Activated CD8-positive, alpha-beta memory T cell treated with anti-CD3 and anti-CD28 coated beads for 4 hours (primary cell): ENCODE measurements around the gene GEN1.
"Not testable (repeated sequence)": the region's sequence is repeated elsewhere in the genome, so short reads cannot be mapped to it uniquely, and the experiment has no call there.

Experiments
- DNase-seq, 2 donors: peaks; one replicate each; pipeline ENCODE4 v3.0.0-alpha.2; 2020; ENCODE audit warnings: low read depth in 2 of 2

Gene GEN1

GRCh38 chr2:17799301-17800120 lies 45.6 kb downstream of the GEN1 start:
- no peak for DNase-seq

GRCh38 chr2:17800219-17800618 lies 46.3 kb downstream of the GEN1 start:
- DNase-seq: no peak

- no peak for DNase-seq
These were observed 46.9 kb downstream of the GEN1 start for GRCh38 chr2:17800693-17801458.

- no peak for DNase-seq
These were observed 49.6 kb downstream of the GEN1 start for GRCh38 chr2:17803497-17803896.

- no peak for DNase-seq
These were observed 50.4 kb downstream of the GEN1 start for GRCh38 chr2:17804358-17804757.

- DNase-seq: no peak
These were observed 51.2 kb downstream of the GEN1 start for GRCh38 chr2:17805166-17805565.

GRCh38 chr2:17805717-17806363 lies 51.9 kb downstream of the GEN1 start:
- DNase-seq: no peak

GRCh38 chr2:17813010-17813741 lies 59.2 kb downstream of the GEN1 start:
- DNase-seq: no peak

GRCh38 chr2:17813742-17814473 lies 60.0 kb downstream of the GEN1 start:
- no peak for DNase-seq

GRCh38 chr2:17814601-17815000 lies 60.7 kb downstream of the GEN1 start:
- no peak for DNase-seq

GRCh38 chr2:17815468-17816184 lies 61.7 kb downstream of the GEN1 start:
- no peak for DNase-seq

- no peak for DNase-seq
These were observed 62.7 kb downstream of the GEN1 start, which contains the start of gene MSGN1 for GRCh38 chr2:17816396-17817245. TSS of gene MSGN1 (plus strand) at chr2:17816460. CDS start at chr2:17816519, 59 bp downstream.

- no peak for DNase-seq
These were observed 64.4 kb downstream of the GEN1 start for GRCh38 chr2:17818235-17818815.

GRCh38 chr2:17821080-17821479 lies 67.1 kb downstream of the GEN1 start:
- DNase-seq: no peak

GRCh38 chr2:17821535-17822444 lies 67.9 kb downstream of the GEN1 start:
- DNase-seq: no peak

GRCh38 chr2:17822445-17823117 lies 68.6 kb downstream of the GEN1 start:
- DNase-seq: no peak

GRCh38 chr2:17823646-17824045 lies 69.7 kb downstream of the GEN1 start:
- not testable (repeated sequence) for DNase-seq
